LoVo (cell line): ENCODE measurements around the gene ARHGAP8.

Experiments
- DNase-seq: peaks from one replicate; pipeline ENCODE4 v3.0.0-alpha.2; 2016; ENCODE audit warnings: low spot score

Gene ARHGAP8

GRCh38 chr22:44752285-44753188 is at the start of gene ARHGAP8:
Gene ARHGAP8, plus strand, starts transcription at chr22:44752575. Its CDS starts 33,953 bp downstream, at chr22:44786528.
- DNase-seq = peak; percentile 57

- no peak for DNase-seq
These were observed 49.0 kb upstream of the ARHGAP8 start for GRCh38 chr22:44703255-44703870.

GRCh38 chr22:44704159-44705021 is 48.0 kb upstream of the ARHGAP8 start:
- DNase-seq = no peak

- DNase-seq = no peak
These were observed 47.4 kb upstream of the ARHGAP8 start for GRCh38 chr22:44705022-44705297.

GRCh38 chr22:44706488-44706887 is 45.9 kb upstream of the ARHGAP8 start:
- DNase-seq = no peak

GRCh38 chr22:44707178-44707577 is 45.2 kb upstream of the ARHGAP8 start:
- DNase-seq = no peak

- DNase-seq = no peak
These were observed 44.6 kb upstream of the ARHGAP8 start for GRCh38 chr22:44707752-44708151.

- no peak for DNase-seq
These were observed 42.4 kb upstream of the ARHGAP8 start for GRCh38 chr22:44709881-44710392.

- peak; percentile 81 for DNase-seq
These were observed 41.7 kb upstream of the ARHGAP8 start for GRCh38 chr22:44710474-44711240.

- no peak for DNase-seq
These were observed 41.2 kb upstream of the ARHGAP8 start for GRCh38 chr22:44711241-44711560.

GRCh38 chr22:44711690-44712555 is 40.5 kb upstream of the ARHGAP8 start:
- no peak for DNase-seq

GRCh38 chr22:44712962-44713361 is 39.4 kb upstream of the ARHGAP8 start:
- no peak for DNase-seq

- DNase-seq = no peak
These were observed 37.5 kb upstream of the ARHGAP8 start for GRCh38 chr22:44714703-44715350.

GRCh38 chr22:44718418-44718817 is 34.0 kb upstream of the ARHGAP8 start:
- DNase-seq = no peak

- DNase-seq = no peak
These were observed 32.6 kb upstream of the ARHGAP8 start for GRCh38 chr22:44719586-44720368.

- no peak for DNase-seq
These were observed 31.2 kb upstream of the ARHGAP8 start for GRCh38 chr22:44721213-44721612.

GRCh38 chr22:44722611-44723010 is 29.8 kb upstream of the ARHGAP8 start:
- no peak for DNase-seq

- DNase-seq = no peak
These were observed 28.6 kb upstream of the ARHGAP8 start for GRCh38 chr22:44723801-44724200.

- no peak for DNase-seq
These were observed 28.0 kb upstream of the ARHGAP8 start for GRCh38 chr22:44724416-44724815.

- DNase-seq = no peak
These were observed 27.5 kb upstream of the ARHGAP8 start for GRCh38 chr22:44724859-44725258.
